GM18511 (cell line): ENCODE data around the gene PAX2.

Experiments
- ATAC-seq: cut with Tn5 transposase; IDR thresholded peaks from one replicate; pipeline ENCODE4 v1.9.1; 2021; ENCODE audit warnings: mild to moderate bottlenecking, moderate library complexity; ENCODE audit not compliant: unreplicated experiment

Gene PAX2

DNA sequence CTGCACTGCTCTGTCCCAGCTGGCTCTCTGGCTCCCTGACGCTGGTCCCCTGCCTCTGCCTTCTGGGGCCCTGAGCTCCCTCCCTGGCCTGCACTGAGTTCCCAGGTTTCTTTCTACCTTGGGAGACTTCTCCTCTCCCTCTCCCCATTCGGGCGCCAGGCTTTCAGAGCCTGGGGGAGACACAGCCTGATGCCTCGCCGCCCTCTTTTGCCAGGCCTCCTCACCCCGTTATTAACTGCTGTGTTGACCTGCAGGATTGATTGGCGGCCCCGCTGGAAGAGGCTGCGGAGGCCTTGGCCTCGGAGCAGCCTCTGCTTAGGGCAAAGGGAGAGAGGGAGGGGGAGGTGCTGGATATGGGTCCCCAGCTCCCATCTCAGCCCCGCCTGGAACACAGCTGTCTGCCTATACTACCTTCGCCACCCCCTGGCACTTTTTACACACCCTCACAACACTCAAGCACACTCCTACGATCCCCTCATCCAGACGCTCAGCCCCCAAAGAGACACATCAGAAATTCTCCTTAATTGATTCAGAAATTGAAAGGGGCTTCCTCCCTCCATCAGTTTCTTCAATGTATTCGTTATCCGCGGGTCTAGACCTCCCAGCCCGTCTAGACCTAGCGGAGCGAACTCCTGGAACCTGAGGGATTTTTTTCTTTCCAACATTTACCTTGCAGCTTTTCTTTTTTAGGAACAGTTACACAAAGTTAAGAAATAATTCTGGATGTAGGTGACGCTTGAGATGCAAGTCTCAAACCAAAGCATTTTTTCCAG lies 7.1 kb upstream of the PAX2 start:
- ATAC-seq, result no peak

DNA sequence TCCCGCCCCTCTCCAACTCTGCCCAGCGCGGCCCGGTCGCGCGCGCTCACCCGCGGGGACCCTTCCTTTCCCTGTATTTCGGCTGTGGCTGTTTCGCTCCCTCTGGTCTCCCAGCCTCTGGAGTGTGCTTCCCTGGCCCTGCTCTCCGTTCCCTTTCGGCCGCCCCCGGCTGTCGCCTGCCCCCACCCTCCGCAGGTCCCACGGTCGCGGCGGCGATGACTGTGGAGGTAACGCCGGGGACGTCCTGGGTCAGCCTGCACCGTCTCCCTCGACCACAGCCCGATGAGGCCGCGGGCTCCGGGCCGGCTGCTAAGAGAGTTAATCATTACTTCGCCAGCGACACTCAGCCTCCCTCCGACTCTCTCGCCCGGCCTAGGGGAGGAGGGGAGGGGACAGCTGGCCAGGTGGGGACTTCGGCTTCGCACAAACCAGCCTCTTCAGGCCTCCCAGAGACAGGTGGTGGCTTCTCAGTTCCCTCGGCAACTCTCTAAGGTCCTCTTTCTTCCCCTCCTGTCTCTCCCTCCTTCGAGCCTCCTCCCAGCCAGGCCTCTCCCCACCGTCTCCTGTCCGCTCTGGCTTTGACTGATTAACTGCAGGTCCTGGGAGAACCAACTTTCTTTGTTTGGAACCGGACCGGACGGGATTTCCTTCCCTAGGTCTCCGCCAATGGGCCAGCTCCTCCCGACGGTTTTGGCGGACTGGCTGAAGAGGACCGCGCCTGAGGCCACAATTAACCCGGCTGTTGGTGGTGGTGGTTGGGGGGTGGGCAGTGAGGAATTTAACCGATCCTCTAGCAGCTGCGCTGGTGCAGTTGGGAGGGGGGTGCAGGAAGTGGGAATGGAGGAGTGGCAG lies 5.6 kb upstream of the PAX2 start:
- no peak for ATAC-seq

DNA sequence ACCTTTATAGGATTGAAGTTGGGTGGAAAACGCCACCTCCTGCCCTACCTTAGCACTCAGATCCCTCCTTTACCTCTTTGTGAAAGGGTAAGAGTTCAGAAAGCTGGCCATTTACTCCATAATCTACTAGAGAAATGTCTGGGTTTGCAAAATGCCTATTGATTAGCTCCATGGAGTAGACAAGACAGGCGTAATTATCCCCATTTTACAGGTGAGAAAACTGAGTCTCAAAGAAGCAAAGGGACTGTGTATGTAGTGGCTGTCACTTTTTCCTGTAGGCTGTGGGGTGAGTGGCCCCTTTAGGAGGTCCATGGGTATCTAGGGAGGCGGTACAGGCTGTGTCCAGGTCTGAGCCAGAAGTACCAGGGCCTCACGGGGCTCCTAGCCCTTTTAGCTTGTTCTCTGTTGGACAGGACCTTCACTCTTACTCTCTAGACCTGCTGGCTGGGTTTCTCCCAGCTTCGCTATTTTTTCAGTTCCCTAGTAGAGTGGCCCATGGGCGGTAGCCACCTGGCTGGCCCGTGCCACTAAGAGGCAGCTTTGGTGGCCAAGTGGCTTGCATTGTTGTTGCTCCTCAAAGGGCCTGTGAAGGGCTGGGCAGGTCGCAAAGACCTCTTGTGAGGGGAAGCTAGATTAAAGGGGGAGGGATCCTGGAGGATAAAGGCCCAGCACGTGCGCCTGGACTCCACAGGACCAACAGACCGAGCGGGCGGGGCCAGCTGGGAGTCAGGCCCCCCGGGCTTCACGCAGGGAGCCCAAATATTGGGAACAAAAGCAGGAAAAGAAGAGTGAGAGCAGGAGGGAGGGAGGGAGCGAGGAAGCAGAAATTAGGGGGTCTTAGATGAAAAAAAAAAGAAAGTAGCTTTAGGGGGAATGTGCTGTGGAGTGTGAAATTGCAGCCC lies 4.7 kb upstream of the PAX2 start:
- no peak for ATAC-seq

DNA sequence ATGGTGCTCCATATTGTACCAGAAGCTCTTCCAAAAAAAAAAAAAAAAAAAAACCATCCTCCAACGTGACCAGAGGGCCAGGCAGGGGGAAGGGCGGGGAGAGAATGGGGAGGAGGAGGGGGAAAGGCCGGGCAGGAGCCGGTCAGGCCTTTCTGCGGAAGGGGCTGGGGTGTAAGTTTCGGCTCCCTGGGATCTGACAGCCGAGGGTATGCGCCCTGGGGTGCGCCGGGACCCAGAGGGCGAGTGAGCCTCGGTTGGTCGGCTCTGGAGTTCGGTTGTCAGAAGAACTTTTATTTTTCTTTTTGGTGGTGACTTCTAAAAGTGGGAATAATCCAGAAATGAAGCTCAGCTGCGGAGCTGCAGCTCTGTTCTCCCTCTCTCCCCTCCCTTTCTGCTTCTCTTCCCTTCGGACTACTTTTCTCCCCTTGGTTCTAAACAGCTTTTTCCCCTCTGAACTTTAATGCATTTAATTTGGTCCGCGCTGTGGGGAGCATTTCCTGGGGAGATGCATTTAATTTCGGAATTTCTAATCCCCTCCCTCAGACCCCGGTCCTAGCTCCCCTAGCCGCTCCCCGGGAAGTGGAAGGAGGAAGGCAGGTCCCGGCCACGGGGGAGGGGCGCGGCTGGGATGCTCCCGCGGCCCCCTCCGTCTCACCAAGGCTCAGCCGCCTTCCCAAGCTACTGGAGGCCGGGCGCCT lies 3.9 kb upstream of the PAX2 start:
- ATAC-seq, result no peak

DNA sequence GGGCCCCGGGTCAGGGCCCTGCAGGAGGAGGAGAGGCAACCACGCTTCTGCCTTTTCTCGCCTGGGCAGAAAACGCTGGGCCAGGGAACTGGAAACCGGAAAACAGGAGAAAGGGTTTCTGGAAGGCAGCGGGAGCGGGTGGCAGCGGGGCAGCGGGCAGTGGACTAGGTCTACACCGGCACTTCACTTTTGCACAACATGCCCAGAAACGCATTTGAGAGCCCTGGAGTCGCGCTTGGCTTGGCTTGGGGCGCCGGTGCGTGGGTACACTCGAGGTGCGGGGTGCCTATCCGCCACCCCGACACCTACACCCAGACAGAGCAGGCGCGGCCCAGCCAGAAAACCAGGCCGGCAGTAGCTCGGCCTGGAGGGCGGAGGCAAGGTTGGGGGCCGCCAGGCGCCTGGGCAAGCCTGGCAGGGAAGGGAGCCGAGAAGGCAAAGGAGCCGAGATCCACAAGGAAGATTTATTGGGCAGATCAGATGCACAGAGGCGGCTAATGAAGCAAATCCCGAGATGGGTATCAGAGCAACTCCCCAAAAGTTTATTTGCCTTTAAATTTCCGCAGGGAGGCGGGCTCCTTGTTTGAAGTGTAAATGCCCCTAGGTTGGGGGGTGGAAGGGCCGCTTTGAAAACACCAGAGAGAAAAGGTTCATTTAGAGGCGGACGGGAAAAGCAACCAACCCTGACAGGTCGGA lies 3.2 kb upstream of the PAX2 start:
- ATAC-seq, result no peak

DNA sequence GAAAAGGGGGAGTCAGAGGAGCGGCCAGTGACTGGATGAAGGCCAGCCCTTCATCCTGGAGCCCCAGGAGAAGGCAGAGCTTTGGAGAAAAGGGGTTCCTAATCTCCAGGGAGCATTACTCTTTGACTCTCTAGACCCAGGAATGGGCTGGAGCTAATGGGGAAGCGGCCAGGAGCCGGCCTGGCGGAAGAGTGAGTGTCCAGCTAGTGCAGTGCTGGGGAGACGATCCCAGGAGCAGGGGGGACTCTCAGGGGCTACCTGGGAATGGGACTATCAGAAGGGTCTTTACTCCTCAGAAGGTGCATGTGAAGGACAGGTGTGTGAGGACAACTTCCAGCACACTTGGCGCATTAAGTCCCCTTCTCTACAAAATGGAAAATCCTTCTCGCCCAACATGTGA lies 2.4 kb upstream of the PAX2 start:
- no peak for ATAC-seq

DNA sequence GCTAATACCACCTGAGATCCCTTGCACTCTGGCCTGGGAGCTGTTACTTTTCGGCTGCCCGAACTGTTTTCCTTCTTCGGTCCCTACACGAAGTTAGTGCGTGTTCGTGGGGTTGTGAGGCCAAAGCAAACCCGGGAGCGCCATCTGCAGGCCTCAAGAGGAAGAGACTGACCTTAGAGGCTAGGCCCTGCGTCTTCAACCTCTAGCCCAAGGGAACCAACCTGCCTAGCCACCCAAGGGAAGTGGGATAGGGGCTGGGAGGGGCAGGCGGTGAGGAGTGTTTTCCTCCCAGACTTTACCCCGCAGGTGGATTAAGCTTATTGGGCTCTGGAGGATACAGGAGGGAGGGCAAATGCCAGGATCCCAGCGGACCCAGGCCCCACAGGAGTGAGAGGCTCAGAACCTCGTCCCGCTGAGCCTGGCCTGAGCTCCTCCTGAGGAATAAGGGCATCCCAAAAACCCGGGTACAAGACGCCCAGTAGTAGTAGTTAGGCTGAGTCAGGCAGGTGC lies 1.7 kb upstream of the PAX2 start:
- ATAC-seq, result no peak

DNA sequence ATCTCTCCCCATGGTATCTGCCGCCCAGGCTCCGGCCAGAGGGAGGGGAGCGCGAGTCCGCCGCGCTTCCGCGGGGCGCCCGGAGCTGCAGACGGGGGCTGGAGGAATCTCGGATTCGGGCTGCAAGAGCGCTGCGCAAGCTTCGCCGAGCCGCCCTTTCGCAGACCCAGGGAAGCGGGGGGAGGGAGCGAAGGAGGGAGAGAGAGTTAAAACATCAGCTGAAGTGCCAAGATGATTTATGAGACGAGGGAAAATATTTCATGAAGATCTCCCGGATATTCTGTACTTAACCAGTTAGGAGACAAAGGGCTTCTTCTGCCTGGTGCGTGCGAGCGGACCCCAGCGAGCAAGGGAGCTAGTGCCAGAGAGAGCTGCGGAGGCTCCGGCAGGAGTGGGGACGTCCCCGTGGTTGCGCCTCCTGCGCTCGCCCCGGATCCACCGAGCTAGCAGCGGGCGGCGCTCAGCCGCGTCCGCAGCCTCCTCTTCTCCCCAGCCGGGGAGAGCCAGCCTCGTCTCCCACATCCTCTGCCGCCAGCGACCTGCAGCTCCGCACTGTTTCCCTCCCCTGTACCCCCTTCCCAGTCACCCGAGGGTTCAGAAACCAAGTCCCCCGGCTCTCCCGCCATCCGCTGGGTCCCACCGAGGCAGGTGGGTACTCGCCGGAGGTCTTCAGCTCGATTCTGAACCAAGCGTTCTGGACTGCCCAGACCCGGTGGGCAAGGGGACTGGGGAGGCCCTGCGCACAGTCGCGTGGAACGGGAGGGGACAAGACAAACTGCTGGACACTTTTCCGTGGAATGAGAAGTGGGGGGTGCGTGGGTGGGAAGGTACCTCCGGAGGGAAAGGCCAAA lies 1.0 kb upstream of the PAX2 start:
- ATAC-seq, result no peak

DNA sequence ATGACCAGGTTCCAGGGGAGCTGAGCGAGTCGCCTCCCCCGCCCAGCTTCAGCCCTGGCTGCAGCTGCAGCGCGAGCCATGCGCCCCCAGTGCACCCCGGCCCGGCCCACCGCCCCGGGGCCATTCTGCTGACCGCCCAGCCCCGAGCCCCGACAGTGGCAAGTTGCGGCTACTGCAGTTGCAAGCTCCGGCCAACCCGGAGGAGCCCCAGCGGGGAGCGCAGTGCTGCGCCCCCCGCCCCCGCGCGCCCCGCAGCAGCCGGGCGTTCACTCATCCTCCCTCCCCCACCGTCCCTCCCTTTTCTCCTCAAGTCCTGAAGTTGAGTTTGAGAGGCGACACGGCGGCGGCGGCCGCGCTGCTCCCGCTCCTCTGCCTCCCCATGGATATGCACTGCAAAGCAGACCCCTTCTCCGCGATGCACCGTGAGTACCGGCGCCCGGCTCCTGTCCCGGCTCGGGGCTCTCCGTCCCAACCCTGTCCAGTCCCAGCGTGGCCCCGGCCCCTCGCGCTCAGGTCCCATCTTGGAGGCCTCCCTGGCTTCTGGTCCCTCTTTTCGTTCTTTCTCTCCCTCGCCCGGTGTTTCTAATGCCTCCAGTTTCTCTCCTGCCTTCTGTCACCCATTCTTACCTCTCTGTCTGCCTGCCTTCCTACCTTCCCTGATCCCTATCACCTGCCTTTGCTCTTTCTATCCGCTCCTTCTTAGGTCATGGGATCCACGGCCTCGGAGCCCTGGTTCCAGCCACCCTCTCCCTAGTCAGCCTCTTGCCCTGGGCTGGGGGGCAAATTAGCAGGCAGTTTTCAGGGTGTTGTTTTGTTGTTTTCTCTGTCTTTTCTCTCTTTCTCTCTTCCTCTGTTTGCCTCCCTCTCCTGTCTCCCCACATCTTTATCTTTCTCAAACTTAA lies 751 bp downstream of the PAX2 start:
- no peak for ATAC-seq

DNA sequence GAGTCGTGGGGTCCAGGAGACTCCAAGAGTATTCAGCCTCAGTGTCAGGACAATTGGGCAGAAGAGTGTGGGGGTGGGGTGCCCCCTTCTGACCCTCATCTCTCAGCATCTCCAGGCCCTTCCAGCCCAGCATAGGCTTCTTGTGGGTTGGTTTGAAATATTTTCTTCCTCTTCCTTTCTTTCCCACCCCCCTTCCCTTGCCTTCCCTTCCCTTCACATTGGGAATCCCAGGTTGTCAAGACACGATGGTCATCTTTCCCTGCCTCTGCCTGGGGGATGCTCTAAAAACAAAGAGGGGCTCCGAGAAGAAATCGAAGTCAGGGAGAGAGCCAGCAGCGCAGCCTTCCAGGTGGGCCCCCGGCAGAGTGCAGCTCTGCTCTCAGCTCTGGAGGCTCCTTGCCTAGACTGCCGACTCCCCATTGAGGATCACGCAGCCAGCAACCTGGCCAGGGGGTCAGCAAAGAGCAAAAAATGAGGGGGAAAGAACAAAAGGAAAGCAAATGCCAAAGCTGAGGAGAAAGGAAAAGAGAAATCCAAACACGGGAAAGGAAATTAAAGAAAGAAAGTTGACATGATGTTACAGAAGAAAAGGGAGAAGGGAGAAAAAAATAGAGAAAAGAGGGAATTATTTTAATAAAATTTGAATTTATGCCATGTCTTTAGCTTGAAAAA lies 1.5 kb downstream of the PAX2 start:
- ATAC-seq, result no peak

DNA sequence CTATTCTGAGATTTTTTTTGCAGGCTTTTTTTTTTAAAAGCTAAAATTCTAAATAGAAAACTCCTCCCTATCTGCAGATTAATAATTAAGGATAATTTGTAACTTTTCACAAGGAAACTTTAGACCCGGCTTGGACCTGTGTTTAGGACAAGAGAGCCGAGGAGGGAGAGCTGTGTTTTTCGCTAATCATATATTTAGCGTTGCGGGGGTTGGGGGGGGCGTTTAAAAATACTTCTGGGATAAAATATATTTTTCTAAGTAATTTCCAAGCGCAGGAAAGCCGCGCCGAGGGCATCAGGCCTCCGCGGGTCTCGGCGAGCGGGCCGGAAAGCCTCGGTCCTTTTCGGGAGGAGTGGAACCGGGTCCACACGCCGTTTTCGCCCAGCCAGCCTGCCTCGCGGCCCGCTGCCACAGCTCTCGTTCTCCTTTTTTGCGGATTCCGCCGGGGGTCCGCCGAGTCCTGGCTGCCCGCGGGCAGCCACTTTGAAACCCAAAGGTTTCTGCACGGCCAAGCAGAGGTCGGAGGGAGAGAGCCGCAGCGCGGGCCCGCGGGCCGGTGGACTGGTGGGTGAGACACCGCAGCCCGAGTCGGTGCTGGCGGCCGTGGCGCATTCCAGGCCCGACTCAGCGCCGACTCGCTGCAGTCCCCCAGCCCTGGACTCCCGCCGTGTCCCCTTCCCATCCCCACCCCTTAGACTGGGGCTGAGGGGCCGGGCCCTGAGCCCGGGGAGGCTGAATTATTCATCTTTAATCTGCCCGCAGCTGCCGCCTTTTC lies 2.3 kb downstream of the PAX2 start:
- no peak for ATAC-seq

DNA sequence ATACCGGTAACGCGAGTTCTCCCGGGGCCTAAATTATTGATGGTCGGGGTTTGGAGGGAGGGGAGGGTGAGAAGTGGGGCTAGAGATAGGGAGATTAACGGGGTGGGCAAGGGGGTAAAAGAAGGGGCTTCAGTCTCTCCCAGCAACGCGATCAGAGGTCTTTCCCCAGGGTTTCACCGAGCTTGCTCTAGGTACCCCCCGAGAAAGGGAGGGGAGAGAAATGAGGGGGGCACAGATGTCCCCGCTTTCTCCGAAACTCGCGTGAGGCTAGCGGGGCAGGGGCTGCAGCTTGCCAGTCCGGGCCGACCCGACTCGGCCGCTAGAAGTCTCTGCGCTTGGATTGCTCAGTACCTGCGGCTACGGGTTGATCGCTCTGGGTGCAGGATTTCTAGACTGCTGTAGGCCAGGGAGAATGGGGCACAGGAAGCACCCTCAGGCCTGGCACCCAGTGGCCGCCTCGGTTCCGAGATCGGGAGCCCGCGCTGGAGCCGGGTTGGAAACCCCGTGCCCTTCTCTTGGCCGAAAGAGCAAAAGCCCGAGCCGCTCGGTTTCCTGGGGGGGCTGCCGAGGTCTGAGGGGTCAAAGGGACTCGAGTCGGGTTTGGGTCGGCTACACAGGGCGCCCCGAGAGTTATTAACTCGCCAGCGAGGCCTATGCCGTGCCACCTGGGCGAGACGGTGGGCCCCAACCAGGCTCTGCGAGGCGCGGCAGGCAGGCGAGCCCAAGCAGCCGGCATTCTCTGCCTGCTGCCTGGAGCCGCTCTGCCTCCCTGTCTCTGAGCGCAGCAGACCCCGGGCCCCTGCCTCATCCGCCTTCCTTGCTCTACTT lies 3.1 kb downstream of the PAX2 start:
- no peak for ATAC-seq

DNA sequence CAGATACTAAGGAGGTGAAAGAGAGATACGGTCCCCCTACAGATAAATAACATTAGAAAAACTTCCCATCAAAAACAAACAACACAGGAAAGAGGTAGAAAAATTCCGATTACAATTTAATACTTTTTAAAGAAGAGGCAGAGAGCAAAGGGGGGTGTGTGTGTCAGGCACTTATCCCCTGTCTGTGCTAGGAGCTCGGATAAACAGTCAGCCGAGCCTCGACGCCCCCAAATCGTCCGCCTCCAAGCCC lies 3.6 kb downstream of the PAX2 start:
- ATAC-seq, result no peak

DNA sequence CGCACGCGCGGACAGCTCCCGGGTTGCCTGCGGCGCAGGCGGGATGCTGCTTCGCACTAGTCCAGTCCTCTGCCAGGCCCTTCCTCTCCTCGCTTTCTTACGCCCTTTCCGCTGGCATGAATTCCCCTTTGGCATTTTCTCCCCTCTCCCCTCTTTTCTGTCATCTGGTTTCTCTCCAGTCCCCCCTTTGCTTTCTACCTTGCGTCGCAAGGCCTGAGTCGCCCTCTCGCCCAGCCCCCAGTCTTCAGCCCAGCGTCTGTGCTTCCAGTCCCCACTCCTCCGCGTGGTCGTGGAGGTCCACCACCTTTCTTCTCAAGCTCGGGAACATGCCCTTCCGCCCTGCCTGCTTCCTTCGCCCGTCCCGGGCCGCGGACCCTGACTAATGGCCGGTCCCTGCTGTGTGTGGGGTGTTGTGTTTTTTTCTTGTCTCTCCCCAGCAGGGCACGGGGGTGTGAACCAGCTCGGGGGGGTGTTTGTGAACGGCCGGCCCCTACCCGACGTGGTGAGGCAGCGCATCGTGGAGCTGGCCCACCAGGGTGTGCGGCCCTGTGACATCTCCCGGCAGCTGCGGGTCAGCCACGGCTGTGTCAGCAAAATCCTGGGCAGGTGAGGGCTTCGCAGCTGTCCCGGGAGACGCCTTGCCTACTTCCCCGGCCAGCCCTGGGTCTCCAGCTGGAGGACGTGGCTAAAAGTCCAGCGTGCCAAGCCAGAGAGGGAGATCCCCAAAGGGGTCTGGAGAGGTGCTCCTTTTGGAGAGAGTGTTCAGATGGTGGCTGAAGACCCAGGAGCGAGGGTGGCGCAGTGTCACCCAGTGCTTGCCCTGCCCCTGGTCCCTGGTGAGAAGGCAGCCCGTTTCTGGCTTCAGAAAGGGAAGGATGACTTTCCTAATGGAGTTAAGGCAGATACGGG lies 4.2 kb downstream of the PAX2 start:
- ATAC-seq, result no peak
